KBM-7 (cell line): ENCODE data around the gene IFI16.

Experiments used
- DNase-seq: peaks from one replicate; pipeline ENCODE4 v3.0.0-alpha.2; 2015
- in situ Hi-C: fragments of 300-500 bp; cut with MboI; formaldehyde crosslinking; loops from 2 replicates; pipeline ENCODE4 v1.14.3; 2020; ENCODE audit warnings: low sequenced_read_pairs, low pct_unique_long_range_greater_than_20kb, mixed read lengths

IFI16 gene

GRCh38 chr1:159009704-159010361, at the start of gene IFI16:
Gene IFI16, plus strand, starts transcription at chr1:159009907. Its CDS starts 4,774 bp downstream, at chr1:159014681.
- DNase-seq = peak; percentile 88
- in situ Hi-C loops = no loop called here

- no peak for DNase-seq
- in situ Hi-C loops = no loop called here
Observed at GRCh38 chr1:158961178-158961577, 48.5 kb upstream of the IFI16 start.

DNA sequence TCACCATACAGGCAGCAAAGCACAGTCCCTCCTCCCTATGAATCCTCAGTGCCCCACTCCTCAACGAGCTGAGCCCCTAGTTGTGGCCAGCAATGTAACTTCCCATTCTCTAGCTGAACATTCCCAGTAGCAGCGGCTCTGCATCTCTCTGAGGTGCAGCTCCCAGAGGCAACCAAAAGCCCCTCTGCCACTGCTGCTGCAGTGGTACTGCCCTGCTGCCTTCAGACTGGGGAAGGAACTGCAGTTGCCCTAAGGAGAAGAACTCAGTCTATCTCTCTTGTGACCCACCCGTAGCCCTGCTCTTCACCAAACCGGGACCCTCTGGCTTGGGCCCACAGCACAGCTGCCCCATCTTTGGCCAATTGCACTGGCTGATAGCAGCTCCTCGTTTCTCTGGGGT, 46.7 kb upstream of the IFI16 start:
- in situ Hi-C loops = no loop called here

DNA sequence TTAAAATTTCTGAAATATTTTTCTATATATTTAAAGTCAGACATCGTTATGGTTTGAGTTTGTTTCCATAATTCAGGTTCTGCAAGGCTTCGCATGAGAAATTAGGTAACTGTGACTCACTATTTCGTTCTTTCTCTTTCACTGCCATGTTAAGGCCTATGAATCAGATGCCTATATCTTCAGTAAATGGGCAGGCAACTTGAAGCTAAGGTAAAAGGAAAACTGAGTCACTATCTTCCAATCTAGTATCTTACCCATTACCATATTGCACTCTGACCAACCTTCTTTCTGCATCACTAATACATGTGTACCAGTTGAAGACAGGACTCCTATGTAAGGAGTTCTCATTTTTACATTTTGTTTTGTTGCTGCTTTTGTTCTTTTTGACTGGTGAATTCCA, 40.5 kb upstream of the IFI16 start:
- in situ Hi-C loops = no loop called here
- DNase-seq = no peak

More for the DNA sequence above, 46.7 kb upstream of the IFI16 start:
- no peak for DNase-seq

DNA sequence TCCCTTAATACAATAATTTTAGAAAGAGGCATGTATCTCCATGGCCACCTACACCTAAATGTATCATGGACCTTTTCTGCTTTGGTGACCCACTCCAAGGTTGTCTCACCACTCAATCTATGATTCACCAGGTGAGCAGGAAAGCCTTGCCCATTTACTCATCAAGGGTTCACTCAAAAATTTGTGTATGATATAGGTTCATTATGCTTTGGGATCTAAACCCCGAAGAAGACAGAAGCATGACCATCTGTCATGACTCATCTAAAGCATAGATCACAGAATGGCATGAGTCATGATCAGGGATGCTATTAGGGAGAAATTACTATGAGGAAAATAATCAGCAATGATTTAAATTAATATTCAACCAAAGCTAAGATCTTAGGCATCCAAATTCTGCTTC, 39.9 kb upstream of the IFI16 start:
- DNase-seq = no peak
- in situ Hi-C loops = no loop called here

GRCh38 chr1:158972841-158973240, 36.9 kb upstream of the IFI16 start:
- in situ Hi-C loops = no loop called here
- no peak for DNase-seq

DNA sequence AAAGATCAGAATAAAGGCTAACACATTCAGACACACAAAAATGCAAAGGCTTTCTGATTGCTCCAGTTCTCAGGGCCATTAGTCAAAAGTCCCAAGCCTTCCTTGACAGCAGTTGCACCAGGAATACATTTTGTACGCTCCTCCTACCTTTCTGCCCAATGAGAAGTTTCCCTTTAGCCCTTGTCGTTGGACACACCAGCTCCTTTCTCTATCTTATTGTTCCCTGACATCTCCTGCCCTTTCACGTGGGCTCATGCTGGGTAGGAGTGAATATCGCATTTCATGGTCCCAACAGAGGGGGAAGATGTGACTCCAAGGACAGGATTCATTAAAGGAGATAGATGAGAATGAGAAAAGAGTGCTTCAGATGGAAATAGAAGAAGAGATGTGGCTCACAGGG, 33.5 kb upstream of the IFI16 start:
- no peak for DNase-seq
- in situ Hi-C loops = loop anchor here (25.0 kb wide), 1 partner anchor 189 kb away; the partner anchor contains the start of gene OR6N2

GRCh38 chr1:158978730-158979129, 31.0 kb upstream of the IFI16 start:
- in situ Hi-C loops = loop anchor here (25.0 kb wide), 1 partner anchor 191 kb away; the partner anchor contains the start of gene OR6N2

DNA sequence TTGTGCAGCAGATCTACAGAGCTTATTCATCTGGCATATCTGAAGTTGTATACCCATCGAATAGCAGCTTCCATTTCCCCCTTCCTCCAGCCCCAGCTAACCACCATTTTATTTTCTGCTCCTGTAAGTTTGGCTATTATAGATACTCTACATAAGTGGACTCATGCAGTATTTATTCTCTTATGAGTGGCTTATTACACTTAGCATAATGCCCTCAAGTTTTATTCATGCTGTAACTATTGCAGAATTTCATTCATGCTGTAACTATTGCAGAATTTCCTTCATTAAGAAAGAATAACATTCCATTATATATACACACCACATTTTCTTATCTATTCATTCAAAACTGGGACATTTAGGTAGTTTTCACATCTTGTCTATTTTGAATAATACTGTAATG, 30.5 kb upstream of the IFI16 start:
- no peak for DNase-seq
- in situ Hi-C loops = loop anchor here (25.0 kb wide), 1 partner anchor 192 kb away; the partner anchor contains the start of gene OR6N2

More at GRCh38 chr1:158978730-158979129, 31.0 kb upstream of the IFI16 start:
- no peak for DNase-seq

DNA sequence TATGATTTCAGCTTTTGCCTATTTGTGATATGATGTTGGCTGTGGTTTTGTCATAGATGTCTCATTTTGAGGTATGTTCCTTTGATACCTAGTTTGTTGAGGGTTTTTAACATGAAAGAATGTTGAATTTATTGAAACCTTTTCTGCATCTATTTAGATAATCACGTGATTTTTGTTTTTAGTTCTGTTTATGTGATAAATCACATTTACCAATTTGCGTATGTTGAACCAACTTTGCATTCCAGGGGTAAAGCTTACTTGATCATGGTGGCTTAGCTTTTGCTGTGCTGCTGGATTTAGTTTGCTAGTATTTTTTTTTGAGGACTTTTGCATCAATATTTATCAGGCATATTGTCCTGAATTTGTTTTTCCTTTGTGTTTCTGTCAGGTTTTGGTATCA, 26.5 kb upstream of the IFI16 start:
- in situ Hi-C loops = loop anchor here (25.0 kb wide), 1 partner anchor 196 kb away; the partner anchor contains the start of gene OR6N2
- no peak for DNase-seq

DNA sequence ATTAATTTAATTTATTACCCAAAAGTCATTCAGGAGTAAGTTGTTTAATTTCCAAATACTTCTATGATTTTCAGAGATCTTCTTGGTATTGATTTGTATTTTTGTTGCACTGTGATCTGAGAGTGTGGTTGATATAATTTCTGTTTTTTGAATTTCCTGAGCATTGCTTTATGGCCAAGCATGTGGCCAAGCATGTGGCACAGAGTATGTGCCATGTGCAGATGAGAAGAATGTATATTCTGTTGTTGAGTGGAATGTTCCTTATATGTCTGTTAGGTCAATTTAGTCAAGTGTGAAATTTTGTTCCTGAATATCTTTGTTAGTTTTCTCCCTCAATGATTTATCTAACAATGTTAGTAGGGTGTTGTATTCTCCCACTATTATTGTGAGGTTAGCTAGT, 25.3 kb upstream of the IFI16 start:
- no peak for DNase-seq
- in situ Hi-C loops = loop anchor here (25.0 kb wide), 1 partner anchor 197 kb away; the partner anchor contains the start of gene OR6N2

DNA sequence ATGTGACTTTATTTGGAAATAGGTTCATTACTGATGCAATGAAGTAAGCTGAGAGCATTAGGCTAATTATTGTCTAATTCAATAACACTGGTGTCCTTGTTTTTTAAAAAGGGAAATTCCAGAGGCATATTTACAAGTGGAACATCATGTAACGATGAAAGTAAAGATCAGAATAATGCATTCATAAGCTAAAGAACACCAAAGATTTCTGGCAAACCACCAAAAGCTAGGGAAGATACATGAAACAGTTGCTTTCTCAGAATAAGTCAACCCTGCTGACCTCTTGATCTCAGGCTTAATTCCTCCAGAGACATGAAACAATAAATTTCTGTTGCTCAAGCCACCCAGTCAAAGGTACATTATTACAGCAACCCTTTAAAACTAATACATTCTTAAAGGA, 20.3 kb upstream of the IFI16 start:
- DNase-seq = no peak
- in situ Hi-C loops = loop anchor here (25.0 kb wide), 1 partner anchor 202 kb away; the partner anchor contains the start of gene OR6N2

DNA sequence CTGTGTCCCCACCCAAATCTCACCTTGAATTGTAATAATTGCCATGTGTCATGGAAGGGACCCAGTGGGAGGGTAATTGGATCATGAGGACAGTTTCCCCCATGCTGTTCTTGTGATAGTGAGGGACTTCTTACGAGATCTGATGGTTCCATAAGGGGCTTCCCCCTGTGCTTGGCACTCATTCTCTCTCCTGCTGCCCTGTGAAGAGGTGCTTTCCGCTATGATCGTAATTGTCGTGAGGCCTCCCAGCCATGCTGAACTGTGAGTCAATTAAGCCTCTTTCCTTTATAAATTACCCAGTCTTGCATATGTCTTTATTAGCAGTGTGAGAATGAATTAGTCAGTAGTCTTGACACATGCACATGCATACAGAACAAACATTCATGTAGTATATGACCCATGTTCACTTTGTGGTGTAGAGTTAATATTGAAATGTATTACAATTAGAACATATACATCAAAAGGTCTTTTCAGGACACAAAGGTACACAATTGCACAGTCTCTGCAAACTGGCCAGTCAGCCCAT, 16.9 kb upstream of the IFI16 start:
- in situ Hi-C loops = loop anchor here (25.0 kb wide), 1 partner anchor 206 kb away; the partner anchor contains the start of gene OR6N2

DNA sequence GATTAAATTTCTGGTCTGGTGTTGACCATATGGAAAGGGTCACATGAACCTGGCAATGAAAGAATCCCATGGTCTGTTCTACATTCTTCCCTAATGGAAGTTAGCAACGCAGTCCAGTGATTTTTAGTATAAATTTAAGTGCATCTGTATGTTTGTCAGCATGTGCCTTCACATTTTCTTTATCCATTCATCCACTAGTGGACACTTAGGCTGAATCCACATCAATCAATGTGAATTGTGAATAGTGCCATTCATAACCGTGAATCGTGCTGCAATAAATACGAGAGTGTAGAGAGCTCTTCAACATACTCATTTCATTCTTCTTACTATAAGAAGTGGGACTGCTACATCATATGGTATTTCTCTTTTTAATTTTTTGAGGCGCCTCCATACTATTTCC, 12.7 kb upstream of the IFI16 start:
- in situ Hi-C loops = loop anchor here (25.0 kb wide), 1 partner anchor 210 kb away; the partner anchor contains the start of gene OR6N2
- DNase-seq = no peak

More for the DNA sequence above, 16.9 kb upstream of the IFI16 start:
- no peak for DNase-seq

- DNase-seq = no peak
- in situ Hi-C loops = loop anchor here (25.0 kb wide), 1 partner anchor 211 kb away; the partner anchor contains the start of gene OR6N2
Observed at GRCh38 chr1:158998037-158998780, 11.5 kb upstream of the IFI16 start.

DNA sequence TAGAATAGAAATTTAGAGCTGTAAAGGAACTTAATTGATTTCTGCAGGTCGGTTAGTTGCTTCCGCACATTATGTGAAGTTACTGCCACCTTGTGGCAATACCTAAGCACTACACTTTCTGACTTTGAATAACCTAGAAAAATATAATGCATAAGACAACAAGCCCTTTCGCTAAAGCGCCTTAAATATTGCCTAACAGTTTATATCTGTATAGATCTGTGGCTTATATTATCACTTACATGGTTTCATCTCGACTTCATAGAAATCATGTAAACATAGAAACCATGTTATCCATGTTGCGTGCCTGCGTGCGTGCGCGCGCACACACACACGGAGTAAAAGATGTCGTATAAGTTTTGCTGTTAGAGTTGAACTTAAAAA, 10.9 kb upstream of the IFI16 start:
- in situ Hi-C loops = loop anchor here (25.0 kb wide), 1 partner anchor 211 kb away; the partner anchor contains the start of gene OR6N2
- peak; percentile 87 for DNase-seq

DNA sequence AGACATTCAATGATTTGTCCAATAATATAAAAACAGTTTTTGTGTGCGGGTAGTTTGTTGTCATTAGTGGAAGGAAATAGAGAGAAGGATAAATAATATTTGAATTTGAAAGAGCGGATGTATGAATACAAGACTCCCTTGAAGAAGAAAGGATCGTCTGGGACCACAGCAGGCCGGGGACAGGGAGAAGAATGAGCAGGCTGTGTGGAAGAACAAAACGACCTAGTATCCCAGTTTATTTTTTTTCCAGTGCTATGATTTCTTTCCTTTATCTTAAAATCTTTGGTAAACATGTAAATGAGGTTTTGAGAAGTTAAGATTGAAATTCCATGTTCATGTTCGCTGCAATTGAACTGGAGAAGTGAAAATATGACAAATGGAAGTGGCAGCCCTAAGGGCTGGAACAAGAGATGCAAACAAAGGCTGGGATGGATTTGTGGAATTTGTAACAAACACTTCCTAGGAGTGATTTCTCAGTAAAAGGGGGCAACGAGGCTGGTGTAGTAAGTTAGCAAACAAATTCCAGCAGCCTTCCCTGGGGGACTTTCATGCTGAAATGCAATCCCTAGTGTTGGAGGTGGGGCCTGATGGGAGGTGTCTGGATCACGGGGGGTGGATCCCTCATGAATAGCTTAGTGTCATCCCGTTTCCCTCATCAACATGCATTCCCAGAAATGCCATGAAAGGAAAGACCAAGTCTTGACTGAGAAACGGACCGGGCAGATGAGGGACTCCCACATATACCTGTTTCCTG, 10.2 kb upstream of the IFI16 start:
- in situ Hi-C loops = loop anchor here (25.0 kb wide), 1 partner anchor 212 kb away; the partner anchor contains the start of gene OR6N2
- no peak for DNase-seq

GRCh38 chr1:159000070-159000409, 9.7 kb upstream of the IFI16 start:
- no peak for DNase-seq
- in situ Hi-C loops = no loop called here

DNA sequence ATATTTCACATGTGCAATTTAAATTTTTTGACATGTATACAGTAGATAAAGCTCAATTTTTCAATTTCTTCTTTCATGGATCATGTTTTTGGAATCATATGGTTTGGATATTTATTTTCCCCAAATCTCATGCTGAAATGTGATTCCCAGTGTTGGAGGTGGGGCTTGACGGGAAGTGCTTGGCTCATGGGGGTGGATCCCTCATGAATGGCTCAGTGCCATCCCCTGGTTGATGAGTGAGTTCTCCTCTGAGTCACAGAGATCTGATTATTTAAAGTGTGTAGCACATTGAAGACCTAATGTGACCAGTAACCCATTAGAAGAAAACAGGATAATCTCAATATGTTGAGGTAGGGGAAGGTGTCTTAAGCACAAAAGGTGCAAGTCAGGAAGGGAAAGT, 9.1 kb upstream of the IFI16 start:
- in situ Hi-C loops = no loop called here
- peak; percentile 44 for DNase-seq
